GM21825 (cell line): Measurements from ENCODE around the gene TPT1.
"Not testable (repeated sequence)": the region's sequence is repeated elsewhere in the genome, so short reads cannot be mapped to it uniquely, and the experiment has no call there.

Experiments
- ATAC-seq: cut with Tn5 transposase; IDR thresholded peaks from one replicate; pipeline ENCODE4 v1.9.1; 2021; ENCODE audit warnings: mild to moderate bottlenecking, moderate library complexity; ENCODE audit not compliant: unreplicated experiment

Gene TPT1

DNA sequence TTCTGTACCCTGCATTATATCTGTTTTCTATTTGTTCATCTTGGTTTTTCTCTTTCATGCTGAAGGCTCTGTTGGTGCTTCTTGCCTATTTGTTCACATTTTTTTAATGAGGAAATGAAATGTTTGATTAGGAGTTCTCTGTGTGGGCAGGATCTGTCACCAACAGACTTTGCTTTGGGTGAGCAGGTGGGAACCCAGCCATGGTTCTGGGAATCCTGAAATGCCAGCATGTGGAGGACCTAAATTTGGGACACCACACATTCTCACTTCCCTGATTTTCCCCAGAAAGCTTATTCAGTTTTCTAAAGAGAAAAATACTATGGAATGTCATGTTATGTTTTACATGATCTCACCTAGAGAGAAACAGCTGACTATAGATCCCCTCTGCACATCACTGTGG is 34.0 kb downstream of the TPT1 start:
- ATAC-seq = no peak

DNA sequence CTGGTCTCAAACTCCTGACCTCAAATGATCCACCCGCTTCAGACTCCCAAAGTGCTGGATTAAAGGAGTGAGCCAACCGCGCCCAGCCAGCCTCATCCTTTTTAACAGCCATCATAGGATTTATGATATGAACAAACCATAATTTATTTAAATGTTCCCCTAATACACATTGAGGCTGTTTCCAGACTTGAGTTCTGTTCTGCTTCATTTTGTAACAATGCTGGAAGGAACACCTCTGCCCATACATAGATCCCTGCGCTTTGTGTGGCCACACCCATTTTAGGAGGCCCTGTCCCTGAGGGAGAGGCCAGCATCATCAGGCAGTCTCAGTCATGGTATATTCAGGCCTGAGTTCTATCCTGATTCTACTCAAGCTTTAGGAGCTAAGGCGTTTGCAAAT is 35.9 kb downstream of the TPT1 start:
- ATAC-seq = no peak

DNA sequence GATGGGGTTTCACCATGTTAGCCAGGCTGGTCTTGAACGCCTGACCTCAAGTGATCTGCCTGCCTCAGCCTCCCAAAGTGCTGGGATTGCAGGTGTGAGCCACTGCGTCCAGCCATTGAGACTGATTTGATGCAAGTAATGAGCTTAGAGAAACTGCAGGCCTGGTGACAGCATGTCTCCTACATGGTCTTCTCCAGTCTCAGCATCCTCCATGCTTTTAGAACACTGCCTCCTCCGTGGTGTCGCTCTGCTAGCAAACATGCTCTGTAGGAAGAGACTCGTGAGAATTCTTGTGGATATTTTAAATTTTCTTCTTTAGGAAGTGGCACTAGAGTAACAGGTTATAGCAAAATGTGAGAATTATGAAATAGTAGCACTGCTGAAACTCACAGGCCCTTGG is 37.1 kb downstream of the TPT1 start:
- ATAC-seq = no peak

DNA sequence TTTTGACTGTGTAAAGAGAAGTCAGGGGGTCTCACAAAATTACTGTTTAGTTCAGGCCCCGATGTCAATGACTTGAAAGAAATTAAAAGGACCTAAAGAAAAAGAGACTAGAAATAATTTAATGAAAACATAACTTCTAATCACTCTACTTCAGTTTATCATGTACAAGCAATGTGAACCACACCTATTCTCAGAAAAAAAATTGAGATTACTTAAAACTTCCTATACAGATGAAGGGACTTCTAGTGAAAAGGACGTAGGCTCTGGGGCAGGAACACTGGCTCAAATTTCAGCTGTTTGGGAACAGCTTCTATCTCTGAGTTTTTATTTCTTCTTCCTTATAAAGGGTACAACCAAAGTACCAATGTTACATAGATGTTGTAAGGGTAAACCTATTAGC is 38.0 kb downstream of the TPT1 start:
- no peak for ATAC-seq

DNA sequence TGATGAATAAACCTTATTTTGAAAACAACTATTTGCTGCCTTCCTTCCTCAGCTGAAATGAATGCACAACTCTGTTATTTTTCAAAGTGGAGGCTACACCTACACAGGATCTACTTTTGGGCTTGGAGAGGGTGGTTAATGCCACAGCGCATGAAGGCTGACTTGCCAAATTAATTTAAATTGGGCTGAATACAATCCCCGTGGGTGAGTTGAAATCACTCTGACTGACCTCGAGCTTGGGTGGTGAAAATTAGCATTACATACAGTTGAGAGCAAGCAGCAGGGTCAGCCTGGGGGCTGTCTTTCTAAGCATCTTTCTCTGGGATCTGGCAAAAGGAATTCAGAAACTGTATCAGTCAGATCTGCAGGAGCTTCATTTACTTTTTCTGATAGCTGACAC is 38.5 kb downstream of the TPT1 start:
- ATAC-seq = no peak

DNA sequence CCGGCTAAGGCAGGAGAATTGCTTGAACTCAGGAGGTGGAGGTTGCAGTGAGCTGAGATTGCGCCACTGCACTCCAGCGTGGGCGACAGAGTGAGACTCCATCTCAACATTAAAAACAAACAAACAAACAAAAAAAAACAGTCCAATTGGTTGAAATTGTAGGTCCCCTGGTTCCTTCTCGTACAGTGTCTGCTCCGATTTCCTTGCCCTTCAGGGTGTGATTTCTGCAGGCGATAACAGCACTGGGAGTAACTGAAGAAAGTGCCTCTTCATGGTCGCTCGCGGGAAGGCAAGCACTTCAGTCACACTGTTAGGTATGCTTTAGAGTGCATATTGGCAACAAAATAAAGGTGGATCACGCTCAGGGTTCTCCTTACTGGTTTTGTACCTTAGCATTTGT is 39.7 kb downstream of the TPT1 start:
- ATAC-seq = no peak

DNA sequence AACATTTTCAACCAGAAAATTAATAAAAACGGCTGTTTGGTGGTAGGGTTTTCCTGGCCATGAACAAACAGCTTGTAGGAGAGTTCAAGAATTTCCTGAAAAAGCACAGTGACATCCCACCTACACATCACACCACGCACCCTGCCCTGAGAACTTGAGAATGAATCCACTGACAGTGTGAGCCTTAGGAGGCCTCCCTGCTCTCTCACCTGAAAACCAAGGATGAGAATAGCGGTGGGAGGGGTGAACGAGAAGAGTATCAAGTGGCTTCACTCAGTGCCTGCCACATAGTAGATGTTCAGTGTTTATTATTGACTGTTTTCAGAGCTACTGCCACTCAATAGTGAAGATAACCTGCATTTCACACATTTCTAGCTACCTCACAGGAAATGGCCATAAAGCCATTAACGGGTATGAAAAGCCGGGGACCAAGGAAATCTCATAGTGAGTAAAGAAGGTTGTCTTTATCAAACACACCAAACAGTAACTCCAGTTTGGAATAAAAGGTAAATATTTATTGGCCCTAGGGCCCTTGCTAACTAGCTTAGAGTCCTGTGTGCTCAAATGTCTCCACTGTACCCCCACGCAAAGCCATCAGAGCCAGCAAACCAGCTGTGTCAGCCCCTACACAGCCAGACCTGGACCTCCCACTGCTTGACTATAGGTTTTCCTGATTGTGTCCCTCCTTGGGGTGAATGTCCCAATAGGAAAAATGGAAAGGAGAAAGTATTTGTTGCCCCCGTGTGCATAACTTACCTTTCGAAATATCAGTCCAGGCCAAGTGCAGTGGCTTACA is 40.6 kb downstream of the TPT1 start:
- ATAC-seq = no peak

DNA sequence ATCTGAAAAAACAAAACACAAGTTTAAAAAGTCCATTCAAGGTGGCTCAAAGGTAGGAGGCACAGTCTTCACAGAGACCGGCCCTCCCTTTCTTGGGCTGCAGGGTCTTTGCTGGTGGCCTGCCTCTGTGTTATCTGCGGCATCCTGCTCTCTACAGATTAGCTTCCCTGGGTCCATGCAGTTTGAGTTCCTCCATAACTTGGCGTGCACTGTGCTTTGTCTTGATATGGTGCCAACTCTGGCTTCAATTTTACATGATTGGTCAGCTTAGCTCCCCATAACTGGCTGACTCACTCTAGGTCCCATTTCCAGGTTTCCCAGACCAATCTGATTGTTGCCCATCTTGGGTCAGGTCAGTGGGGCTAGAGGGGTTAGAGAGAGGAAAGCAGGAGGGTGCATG is 41.8 kb downstream of the TPT1 start:
- no peak for ATAC-seq

DNA sequence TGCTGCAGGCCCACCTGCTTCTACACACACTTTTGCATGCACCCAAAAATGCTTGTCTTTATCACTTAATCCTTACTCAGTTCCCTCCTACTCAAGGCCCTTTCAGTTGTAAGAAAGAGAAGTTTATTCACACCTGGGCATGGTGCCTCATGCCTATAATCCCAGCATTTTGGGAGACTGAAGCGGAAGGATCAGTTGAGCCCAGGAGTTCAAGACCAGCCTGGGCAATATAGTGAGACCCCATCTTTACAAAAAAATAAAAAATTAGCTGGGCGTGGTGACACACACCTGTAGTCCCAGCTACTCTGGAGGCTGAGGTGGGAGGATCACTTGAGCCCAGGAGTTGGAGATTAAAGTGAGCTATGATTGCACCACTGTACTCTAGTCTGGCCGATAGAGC is 42.4 kb downstream of the TPT1 start:
- not testable (repeated sequence) for ATAC-seq

DNA sequence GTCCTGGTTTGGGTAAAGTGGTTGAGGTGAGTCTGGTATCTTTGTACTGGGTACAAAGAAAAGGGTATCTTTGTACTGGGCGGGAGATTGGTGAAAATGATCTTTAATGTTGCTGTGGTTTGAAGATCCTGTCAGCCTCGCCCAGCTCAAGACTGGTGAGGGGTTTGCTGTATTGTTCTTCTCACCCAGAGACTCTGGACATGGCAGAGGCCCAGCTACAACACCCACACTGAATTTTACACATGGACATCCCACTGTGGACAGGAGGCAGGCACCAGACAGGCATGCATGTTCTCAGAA is 42.8 kb downstream of the TPT1 start:
- ATAC-seq = no peak

DNA sequence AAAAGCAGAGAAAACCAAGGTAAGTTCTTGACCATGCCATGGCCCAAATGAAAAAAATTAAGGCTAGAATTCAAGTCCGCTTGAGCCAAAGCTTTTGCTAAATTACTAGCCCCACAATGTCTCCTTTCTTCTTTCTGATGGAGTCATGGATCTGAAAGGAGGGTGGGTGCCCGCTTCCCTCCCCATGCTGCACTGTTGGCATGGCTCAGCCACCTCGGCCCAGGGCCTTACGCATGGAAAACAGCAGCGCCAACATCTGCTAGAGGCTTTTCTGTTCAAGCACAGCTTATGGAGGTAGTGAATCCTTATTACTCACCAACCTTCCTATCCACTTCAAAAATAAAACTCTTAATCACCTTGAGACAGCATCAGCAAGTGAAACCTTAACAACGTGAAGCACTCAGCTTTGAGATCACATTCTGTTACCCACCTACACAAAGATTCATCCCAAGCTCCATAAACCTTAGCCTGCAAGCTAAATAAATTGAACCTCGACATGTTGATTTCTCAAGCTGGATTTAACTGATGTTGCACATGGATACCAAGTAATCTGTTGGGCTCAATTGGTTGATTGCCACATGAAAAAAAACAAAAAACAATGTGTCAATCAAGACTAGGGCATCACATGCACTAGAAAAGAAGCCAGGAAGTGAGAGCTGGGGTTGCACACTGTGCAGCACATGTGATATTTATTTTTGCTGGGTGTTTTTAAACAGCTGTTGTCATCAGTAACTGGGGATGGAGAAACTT is 43.4 kb downstream of the TPT1 start:
- no peak for ATAC-seq

DNA sequence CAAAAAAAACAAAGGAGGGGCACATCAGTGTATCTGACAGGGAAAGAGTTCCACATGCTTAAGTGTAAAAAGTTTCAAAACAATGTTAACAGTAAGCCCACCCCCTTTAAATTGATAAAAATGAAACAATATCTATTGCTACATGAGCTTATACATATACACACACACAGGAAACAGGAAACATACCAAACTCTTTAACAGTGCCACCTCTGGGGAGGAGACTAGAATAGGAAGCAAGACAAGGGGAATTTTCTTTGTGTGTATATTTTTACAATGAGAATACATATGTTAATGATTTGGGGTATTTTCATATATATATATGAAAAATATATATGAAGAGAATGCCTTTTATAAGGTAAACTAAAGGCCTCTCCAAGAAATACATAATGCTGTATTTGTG is 44.7 kb downstream of the TPT1 start:
- ATAC-seq = no peak

DNA sequence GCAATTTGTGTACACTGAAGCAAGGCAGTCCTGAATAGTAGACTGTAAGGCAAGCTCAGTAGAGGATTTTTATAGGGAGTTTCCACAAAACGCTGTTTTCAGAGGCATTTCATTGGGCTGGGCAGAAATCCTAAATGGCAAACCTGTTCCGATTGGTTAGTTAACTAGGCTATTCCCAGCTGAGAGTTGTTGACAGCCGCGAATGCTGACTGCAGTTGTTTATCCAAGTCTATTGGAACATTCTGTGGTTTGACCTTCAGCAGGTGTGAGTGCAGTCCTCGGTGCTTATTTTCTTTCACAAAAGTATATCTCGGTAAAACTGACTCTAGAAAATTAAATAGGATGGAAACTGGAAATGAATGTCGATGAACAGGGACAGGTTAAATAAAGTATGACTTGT is 45.4 kb downstream of the TPT1 start:
- no peak for ATAC-seq

DNA sequence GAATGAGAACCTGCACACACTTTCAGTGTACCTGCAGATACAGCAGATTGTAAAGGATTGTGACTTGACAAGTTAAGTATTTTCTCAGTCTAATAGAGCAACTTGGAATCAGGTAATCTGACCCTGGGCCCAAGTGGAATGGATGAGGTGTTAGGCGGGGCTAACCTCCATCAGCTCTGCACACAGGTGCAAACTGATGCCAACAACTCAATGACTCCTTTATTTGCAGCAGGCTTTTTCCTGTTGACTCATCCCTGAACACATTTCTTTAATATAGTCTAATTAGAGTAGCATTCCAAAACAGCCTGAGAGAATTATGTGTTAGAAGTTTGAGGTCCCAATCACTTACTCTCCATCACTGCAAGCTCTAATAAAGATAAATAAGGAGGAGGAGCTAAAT is 48.8 kb downstream of the TPT1 start:
- no peak for ATAC-seq

DNA sequence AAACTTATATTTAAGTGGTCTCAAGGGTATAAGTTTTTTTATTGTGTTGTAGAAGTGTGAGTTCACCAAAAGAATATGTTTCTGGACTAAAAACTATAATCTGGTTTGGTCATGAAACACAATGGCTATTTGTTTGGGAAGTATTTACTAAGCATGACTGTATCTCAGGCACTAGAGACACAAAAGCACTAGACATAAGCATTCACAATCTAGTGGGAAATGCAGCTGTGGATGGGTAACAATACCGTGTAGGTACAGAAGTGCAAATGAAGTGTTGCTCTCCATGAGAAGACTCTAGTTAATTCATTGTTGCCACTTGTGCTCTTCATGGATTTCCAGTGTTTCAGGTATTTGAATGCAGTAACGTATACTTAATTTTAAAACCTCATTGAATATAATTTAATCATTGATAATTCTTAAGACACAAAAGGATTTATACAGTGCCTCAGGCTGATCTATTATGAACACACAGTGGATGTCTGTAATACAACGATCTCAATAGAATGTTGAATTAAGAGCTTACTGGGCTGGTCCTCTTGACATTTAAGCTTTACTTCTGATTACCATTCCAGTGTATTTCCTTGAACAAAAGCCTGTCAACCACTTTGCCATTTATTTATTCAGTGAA is 50.9 kb downstream of the TPT1 start:
- ATAC-seq = no peak
